HG03196 (cell line): Measurements from ENCODE around the gene CD2AP.

Experiments
- ATAC-seq: cut with Tn5 transposase; IDR thresholded peaks from one replicate; pipeline ENCODE4 v1.9.1; 2021; ENCODE audit not compliant: unreplicated experiment

Gene CD2AP

GRCh38 chr6:47672816-47673215 lies 195.2 kb downstream of the CD2AP start:
- ATAC-seq = no peak

DNA sequence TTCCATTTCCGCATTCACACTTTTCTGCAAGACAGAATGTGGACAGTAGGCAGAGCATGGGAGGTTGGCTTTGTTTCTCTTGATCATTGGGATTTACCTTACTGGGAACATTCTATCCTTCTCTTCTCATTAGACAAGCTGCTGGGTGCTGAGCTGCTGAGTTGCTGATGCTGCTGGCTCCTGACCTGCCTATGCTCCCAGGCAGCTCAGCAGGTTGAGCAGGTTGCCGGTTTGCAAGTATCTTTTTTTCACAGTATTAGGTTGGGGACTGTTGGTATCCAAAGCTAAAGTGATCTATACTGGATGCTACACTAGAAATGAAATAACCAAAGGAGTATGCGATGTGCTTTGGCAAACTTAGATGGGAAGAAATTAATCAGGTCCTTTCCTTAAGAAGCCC lies 197.1 kb downstream of the CD2AP start:
- no peak for ATAC-seq
